ENCODE measurements around the gene EID3. TPM values are rescaled to one million over a fixed set of nuclear protein-coding genes. Genes with fewer than 3 reads are reported as not detected.

The EID3 gene
- total RNA-seq = 2.5 and 3.5 TPM in 2 replicates

GRCh38 chr12:104303538-104304151 lies at the start of gene EID3:
Gene EID3, plus strand, starts transcription at chr12:104303739. Its CDS starts 196 bp downstream, at chr12:104303935.

Other genes starting within 250 kb of the EID3 start
- gene HCFC2, start 239.2 kb upstream of the EID3 start, total RNA-seq = 19.9 and 20.2 TPM in 2 replicates
- 12.0 and 18.1 TPM in 2 replicates for gene NFYB, start 165.5 kb upstream of the EID3 start, total RNA-seq
- gene TXNRD1, start 88.0 kb upstream of the EID3 start, total RNA-seq = 228 and 498 TPM in 2 replicates
- gene CHST11, start 153.2 kb downstream of the EID3 start, total RNA-seq = 1.4 and 1.6 TPM in 2 replicates

Data from dermis lymphatic vessel endothelial cell (primary cell).